ENCODE measurements around the gene EMSY. TPM values are rescaled to one million over a fixed set of nuclear protein-coding genes. Genes with fewer than 3 reads are reported as not detected.

Gene EMSY
- total RNA-seq, 3 donors from 2014 or later: 18.2 to 21.3 (median 19.7) TPM

DNA sequence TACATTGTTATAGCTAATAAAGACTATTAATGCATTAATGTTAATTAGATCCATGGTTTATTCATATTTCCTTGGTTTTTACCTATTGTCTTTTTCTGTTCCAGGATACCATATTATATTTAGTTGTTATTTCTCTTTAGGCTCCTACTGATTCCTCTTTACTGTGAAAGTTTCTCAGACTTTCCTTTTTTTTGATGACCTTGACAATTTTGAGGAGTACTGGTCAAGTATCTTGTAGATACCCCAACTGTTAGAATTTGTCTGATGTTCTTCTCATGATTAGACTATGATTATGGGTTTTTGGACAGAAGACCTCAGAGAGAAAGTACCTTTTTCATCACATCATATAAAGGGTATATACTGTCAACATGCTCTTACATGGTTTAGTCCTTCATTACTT lies 26.6 kb downstream of the EMSY start:
- ATAC-seq (no peak), DNase-seq (no peak)
- Mint-ChIP-seq H3K4me3 (no peak overlapping the region), H3K27me3 (ENCODE audit: low read depth) (no peaks in the 10 kb centered on the region), H3K36me3 (ENCODE audit: insufficient read depth) (peaks cover 39% of the 10 kb centered on the region), H3K9me3 (no peaks in the 10 kb centered on the region), H3K4me1 (ENCODE audit: low read depth) (peaks cover 4% of the 10 kb centered on the region)

DNA sequence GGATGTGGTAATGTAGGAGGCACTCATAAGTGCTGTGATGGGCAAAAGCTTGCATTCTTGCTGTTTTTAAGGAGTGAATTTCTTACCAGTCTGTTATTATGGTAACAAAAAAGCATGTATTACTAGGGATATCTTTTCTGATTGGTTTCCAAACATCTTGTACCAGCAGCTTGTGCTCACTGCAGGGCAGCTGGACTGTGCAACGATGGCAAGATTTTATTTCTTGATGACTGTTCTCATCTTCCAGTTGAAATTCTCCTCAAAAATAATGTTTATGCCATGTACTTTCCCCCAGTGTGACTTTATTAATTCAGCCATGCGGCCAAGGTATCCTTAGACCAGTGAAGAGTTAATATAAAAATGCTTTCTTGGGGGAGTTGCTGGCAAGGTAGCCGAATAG lies 35.4 kb downstream of the EMSY start:
- H3K4me3 Mint-ChIP-seq: no peak overlapping the region
- H3K9me3 Mint-ChIP-seq: peaks cover 4% of the 10 kb centered on the region
- H3K4me1 Mint-ChIP-seq (ENCODE audit: low read depth): peaks cover 7% of the 10 kb centered on the region
- ATAC-seq (no peak), DNase-seq (no peak)
- peaks cover 32% of the 10 kb centered on the region for H3K36me3 Mint-ChIP-seq (ENCODE audit: insufficient read depth)
- H3K27me3 Mint-ChIP-seq (ENCODE audit: low read depth): no peaks in the 10 kb centered on the region

DNA sequence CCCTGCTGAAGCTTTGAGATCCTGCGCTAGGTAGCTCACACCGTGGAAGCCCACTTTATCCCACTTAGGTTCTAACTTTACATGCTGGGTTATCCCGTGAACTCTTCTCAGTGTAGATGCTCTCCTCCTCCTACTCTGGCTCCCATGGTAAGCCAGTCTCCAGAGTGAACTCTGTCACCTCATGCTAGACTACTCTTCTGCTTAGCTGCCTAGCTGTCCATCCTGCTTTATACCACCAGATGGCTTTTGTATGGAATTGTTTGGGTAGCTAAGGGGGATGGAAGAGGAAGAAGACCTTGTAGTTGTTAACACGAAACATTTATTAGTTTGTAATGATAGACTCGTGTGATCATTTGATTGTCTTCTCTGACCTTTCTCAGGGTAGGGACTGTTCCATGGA lies 46.8 kb downstream of the EMSY start:
- Mint-ChIP-seq H3K36me3 (ENCODE audit: insufficient read depth) (peaks cover 17% of the 10 kb centered on the region), H3K27me3 (ENCODE audit: low read depth) (no peaks in the 10 kb centered on the region), H3K4me1 (ENCODE audit: low read depth) (peaks cover 16% of the 10 kb centered on the region), H3K9me3 (no peaks in the 10 kb centered on the region), H3K4me3 (no peak overlapping the region)
- ATAC-seq (no peak), DNase-seq (no peak)

DNA sequence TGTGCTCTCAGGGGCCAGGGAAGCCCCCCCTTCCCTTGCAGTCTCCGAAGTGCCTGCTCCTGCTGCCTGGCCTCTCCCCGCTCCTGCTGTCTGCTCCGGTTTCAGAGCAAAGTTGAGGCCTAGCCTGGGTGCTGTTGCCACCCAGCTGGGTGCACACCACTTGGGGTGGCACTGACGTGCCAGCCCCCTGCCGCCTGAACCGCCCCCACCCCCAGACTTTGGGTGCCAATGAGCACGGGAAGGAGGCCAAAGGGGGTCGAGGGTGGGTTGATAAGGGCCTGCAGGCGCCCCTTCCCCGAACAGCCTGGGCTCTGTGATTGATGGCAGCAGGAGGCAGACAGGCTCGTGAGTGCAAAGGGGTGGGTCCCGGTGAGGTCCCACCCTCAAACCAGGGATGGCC lies 48.2 kb downstream of the EMSY start:
- H3K27me3 Mint-ChIP-seq (ENCODE audit: low read depth): no peaks in the 10 kb centered on the region
- H3K4me1 Mint-ChIP-seq (ENCODE audit: low read depth): peaks cover 16% of the 10 kb centered on the region
- no peak for ATAC-seq
- peaks cover 25% of the 10 kb centered on the region for H3K36me3 Mint-ChIP-seq (ENCODE audit: insufficient read depth)
- H3K9me3 Mint-ChIP-seq: no peaks in the 10 kb centered on the region
- H3K4me3 Mint-ChIP-seq: no peak overlapping the region
- DNase-seq: no peak

DNA sequence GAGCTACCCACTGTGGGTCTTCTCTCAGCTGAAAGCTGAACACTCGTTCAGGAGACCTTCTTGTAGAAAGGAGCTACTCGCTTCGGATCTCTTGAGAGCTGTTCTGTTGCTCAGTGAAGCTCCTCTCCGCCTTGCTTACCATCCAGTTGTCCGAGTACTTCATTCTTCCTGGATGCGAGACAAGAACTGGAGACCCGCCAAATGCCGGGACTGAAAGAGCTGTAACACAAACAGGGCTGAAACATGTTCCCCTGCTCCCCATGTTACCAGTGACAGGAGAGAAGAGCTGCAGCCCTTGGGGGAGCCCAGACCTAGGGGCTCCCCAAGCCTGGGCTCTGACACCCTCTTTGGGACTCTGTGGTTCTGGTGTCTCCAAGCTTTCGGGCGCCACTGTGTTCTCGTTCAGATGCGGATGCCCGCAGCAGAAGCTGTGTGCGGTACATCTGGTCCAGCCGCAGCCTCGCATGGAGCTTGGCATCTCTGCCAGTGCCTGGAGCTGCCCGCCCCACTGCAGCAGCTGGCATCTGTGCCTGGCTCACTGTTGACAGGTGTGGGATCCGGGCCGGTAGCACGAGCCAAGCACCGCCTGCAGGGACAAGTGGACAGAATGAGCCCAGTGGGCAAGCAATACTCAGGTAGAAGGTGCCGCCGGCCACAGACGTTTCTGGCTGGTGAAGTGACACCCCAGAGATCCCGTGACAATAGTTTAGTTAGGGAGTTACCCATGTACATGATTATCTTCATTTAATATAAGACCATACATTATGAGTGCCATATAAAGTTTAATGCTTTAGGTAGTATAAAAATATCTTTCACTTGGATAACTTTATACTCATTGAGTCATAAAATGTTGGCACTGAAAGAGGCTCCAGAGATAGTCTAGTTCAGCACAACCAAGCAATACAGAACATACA lies 49.1 kb downstream of the EMSY start:
- H3K4me1 Mint-ChIP-seq (ENCODE audit: low read depth): peaks cover 16% of the 10 kb centered on the region
- ATAC-seq (no peak), DNase-seq (no peak)
- H3K36me3 Mint-ChIP-seq (ENCODE audit: insufficient read depth): peaks cover 27% of the 10 kb centered on the region
- H3K27me3 Mint-ChIP-seq (ENCODE audit: low read depth): no peaks in the 10 kb centered on the region
- no peak overlapping the region for H3K4me3 Mint-ChIP-seq
- no peaks in the 10 kb centered on the region for H3K9me3 Mint-ChIP-seq

DNA sequence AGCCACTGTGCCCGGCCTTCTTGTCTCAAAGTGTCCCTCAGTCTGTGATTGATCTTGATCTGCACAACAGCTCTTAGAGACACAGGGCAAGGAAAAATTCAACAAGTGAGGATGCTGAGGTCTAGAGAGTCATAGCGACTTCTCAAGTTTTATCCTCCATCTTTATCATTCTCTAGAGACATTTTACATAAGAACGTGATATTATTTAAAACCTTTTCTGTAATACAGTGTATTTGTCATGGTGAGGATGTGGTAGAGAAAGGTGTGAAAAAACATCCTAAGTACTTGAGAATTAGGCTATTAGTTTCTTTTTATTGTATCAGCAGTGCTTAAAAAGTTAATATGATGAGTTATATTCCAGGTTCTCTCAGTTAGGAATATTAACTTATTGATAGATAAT lies 50.2 kb downstream of the EMSY start:
- Mint-ChIP-seq H3K4me3 (no peak overlapping the region), H3K9me3 (no peaks in the 10 kb centered on the region), H3K4me1 (ENCODE audit: low read depth) (peaks cover 16% of the 10 kb centered on the region), H3K27me3 (ENCODE audit: low read depth) (no peaks in the 10 kb centered on the region), H3K36me3 (ENCODE audit: insufficient read depth) (peaks cover 27% of the 10 kb centered on the region)
- DNase-seq (no peak), ATAC-seq (no peak)

DNA sequence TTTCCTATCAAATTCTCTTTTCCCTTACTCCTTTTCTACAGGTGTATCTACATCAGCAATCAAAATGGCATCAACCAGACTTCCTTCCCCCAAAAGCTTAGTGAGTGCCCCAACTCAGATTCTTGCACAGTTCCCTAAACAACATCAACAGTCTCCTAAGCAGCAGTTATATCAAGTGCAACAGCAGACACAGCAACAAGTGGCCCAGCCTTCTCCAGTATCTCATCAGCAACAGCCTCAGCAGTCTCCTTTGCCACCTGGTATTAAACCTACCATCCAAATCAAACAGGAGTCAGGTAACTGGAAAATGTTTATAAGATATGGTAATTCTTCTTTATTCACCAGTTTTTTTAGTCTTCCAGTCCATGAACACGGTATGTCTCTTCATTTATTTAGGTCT lies 51.4 kb downstream of the EMSY start:
- no peak for ATAC-seq
- Mint-ChIP-seq H3K4me3 (no peak overlapping the region), H3K36me3 (ENCODE audit: insufficient read depth) (peaks cover 31% of the 10 kb centered on the region), H3K27me3 (ENCODE audit: low read depth) (no peaks in the 10 kb centered on the region), H3K9me3 (peaks cover 2% of the 10 kb centered on the region), H3K4me1 (ENCODE audit: low read depth) (peaks cover 16% of the 10 kb centered on the region)
- DNase-seq: no peak

DNA sequence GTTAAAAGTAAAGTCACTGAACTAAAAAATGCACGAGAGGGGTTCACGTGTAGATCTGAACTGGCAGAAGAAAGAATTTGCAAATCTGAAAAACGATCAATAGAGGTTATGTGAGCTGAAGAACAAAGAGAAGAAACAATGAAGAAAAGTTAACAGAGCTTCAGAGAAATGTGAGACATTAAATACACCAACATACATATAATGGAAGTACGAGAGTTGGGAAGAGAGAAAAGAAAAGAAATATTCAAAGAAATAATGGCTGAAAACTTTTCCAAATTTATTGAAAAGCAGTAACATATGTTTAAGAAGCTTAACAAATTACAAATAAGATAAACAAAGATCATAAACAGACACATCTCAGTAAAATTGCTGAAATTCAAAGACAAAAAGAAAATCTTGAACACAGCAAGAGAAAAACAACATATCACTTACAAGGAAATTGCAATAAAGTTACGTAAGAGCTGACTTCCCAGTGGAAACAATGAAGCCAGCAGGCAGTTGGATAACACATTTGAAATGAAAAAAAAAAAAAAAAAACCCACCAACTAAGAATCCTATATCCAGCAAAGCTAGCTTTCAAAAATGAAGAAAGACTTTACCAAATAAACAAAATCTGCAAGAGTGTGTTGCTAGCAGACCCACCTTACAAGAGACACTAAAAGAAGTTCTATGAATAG lies 56.8 kb downstream of the EMSY start:
- no peaks in the 10 kb centered on the region for H3K4me1 Mint-ChIP-seq (ENCODE audit: low read depth)
- no peaks in the 10 kb centered on the region for H3K27me3 Mint-ChIP-seq (ENCODE audit: low read depth)
- DNase-seq (no peak), ATAC-seq (no peak)
- peaks cover 9% of the 10 kb centered on the region for H3K9me3 Mint-ChIP-seq
- peaks cover 44% of the 10 kb centered on the region for H3K36me3 Mint-ChIP-seq (ENCODE audit: insufficient read depth)
- H3K4me3 Mint-ChIP-seq: no peak overlapping the region

DNA sequence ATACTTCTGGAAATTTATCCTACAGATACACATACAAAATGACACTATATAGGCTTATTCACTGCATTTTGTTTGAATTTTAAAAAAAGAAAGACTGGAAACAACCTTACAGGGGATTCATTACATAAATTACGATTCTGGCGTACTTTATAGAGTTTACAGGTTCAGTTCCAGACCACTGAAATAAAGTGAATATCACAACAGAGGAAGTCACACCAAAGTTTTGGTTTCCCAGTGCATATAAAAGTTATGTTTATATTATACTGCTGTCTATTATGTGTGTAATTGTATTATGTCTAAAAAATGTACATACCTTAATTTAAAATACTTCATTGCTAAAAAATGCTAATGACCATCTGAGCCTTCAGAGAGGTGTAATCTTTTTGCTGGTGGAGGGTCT lies 62.0 kb downstream of the EMSY start:
- Mint-ChIP-seq H3K27me3 (ENCODE audit: low read depth) (no peaks in the 10 kb centered on the region), H3K4me3 (no peak overlapping the region), H3K4me1 (ENCODE audit: low read depth) (no peaks in the 10 kb centered on the region), H3K9me3 (no peaks in the 10 kb centered on the region), H3K36me3 (ENCODE audit: insufficient read depth) (peaks cover 25% of the 10 kb centered on the region)
- DNase-seq (no peak), ATAC-seq (no peak)

DNA sequence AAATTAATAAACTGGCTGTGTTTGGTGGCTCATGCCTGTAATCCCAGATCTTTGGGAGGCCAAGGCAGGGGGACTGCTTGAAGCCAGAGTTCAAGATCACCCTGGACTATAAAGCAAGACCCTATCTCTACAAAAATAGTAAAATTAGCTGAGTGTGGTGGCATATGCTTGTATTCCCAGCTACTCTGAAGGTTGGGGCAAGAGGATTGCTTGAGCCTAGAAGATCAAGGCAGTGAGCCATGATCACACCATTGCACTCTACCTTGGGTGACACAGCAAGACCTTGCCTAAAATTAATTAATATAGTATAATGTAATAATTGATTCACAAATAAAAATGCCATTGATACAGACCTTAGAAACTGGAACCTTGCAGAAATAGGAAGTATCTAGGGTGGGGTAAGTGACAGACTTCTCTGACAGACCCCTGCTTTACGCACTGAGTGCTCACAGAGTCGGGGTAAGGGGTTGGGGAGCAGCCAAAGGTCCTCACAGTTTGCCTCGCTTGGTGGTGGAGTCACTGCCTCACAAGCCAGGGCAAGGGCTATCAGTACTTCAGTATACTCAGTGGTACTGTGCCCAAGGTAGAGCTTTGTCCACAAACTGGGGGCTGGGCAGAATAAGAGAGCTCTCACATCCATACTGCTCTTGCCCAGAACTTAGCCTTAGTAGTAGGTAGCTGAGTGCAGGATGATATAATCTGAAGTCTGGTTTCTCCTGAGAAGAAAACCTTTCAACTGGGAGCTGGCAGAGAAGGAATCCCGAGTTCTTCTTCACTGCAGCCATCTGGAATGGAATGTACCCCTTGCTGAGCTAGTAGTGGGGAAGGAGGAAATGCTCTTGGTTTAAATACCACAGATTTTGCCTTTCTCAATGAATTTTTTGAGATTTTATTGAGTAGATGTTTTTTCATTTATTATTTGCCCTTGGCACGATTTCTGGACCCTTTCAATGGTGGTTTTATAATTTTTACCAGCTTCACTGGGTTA lies 65.5 kb downstream of the EMSY start:
- Mint-ChIP-seq H3K4me3 (no peak overlapping the region), H3K9me3 (no peaks in the 10 kb centered on the region), H3K4me1 (ENCODE audit: low read depth) (no peaks in the 10 kb centered on the region), H3K27me3 (ENCODE audit: low read depth) (no peaks in the 10 kb centered on the region), H3K36me3 (ENCODE audit: insufficient read depth) (peaks cover 14% of the 10 kb centered on the region)
- DNase-seq (no peak), ATAC-seq (no peak)

DNA sequence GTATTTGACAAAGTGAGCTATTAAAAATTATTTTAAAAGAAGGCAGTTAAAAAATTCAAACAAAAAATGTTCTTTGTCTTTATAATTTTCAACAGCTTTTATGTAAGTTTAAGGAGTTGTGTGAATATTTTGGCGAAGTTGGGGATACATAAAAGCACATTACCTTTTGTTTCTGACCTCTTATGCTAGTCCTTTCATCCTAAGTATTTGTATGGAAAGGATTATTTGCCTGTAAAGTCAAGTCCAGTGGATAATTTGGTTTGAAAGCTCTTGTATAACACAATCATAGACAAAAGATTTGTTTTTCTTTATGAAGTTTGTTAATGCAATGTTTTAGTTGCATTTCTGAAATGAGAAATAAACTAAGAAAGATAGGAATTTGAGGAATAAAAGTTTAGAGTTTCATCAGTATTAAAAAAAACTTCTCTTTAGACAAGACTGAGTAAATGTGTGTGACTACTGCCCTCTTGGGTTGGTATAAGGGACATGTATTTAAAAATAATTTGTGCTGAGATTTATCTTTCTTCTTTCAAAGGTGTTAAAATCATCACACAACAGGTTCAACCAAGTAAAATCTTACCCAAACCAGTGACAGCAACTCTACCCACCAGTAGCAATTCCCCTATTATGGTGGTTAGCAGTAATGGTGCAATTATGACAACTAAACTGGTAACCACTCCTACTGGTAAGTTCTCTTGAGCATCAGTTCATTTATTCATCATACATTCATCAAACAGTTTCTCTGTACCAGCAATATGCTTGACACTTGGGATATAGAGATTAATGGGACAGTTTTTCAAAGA lies 68.2 kb downstream of the EMSY start:
- H3K4me3 Mint-ChIP-seq: no peak overlapping the region
- ATAC-seq (no peak), DNase-seq (no peak)
- H3K9me3 Mint-ChIP-seq: no peaks in the 10 kb centered on the region
- H3K36me3 Mint-ChIP-seq (ENCODE audit: insufficient read depth): peaks cover 4% of the 10 kb centered on the region
- H3K27me3 Mint-ChIP-seq (ENCODE audit: low read depth): no peaks in the 10 kb centered on the region
- H3K4me1 Mint-ChIP-seq (ENCODE audit: low read depth): no peaks in the 10 kb centered on the region

DNA sequence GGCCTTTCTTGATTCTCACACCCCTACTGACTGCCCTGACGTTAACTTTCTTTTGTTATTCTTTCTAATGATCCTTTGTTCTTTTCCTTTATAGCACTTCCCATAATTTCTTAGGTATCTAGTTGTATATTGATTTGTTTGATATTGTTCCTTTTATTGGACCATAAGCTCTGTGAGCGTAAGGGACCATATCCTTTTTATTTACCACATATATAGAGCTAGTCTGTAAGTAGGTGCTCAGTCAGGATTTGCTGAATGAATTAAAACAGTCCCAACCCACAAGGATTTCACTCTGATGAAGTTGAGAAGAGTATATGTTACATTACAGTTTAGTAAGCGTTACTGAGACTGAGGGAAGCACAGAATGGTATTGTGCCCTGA lies 68.8 kb downstream of the EMSY start:
- Mint-ChIP-seq H3K9me3 (no peaks in the 10 kb centered on the region), H3K27me3 (ENCODE audit: low read depth) (no peaks in the 10 kb centered on the region), H3K4me1 (ENCODE audit: low read depth) (no peaks in the 10 kb centered on the region), H3K4me3 (no peak overlapping the region), H3K36me3 (ENCODE audit: insufficient read depth) (peaks cover 2% of the 10 kb centered on the region)
- DNase-seq: no peak
- ATAC-seq: no peak

DNA sequence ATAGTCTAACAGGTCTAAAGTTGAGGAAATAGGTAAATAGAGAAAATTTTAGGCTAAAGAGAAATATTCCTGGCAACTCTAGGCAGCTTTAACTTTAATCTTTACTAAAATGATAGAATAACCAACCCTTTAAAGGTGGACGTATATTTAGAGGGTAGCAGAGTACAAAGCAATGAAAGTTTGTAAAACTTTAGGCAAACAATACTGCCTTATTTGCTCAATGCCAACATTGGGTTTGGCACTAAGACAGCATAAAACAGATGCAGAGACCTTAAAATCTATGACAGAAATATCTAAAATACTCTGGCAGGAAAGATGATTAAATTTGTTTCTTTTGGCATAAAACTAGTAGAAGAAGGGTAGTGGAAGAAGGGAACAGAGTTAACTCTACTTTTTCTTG lies 70.7 kb downstream of the EMSY start:
- DNase-seq (no peak), ATAC-seq (no peak)
- H3K4me1 Mint-ChIP-seq (ENCODE audit: low read depth): no peaks in the 10 kb centered on the region
- no peaks in the 10 kb centered on the region for H3K9me3 Mint-ChIP-seq
- H3K36me3 Mint-ChIP-seq (ENCODE audit: insufficient read depth): peaks cover 10% of the 10 kb centered on the region
- no peak overlapping the region for H3K4me3 Mint-ChIP-seq
- H3K27me3 Mint-ChIP-seq (ENCODE audit: low read depth): no peaks in the 10 kb centered on the region

Data from activated T-cell treated with anti-CD3 and anti-CD28 coated beads, Interleukin-2, amount 50 U/mL, for 4 hours (primary cell).